GM12891 (cell line): ENCODE measurements around the gene TMEM164.

Source experiments
- PAX5 ChIP-seq: IDR thresholded peaks from 2 replicates; pipeline ENCODE4 v1.6.1; 2011; ENCODE audit warnings: low read length, moderate library complexity, mild to moderate bottlenecking; ENCODE audit not compliant: insufficient read depth, severe bottlenecking
- POLR2A ChIP-seq: IDR thresholded peaks from 2 replicates; pipeline ENCODE4 v1.6.1; 2011; ENCODE audit warnings: low read depth, low read length, control low read depth
- POLR2AphosphoS5 ChIP-seq: IDR thresholded peaks from 2 replicates; pipeline ENCODE4 v1.6.1; 2011; ENCODE audit warnings: low read depth, low read length, control low read depth
- POU2F2 ChIP-seq: IDR thresholded peaks from 2 replicates; pipeline ENCODE4 v1.6.1; 2011; ENCODE audit warnings: low read depth, mild to moderate bottlenecking, control low read depth, low read length, moderate library complexity
- SPI1 ChIP-seq: IDR thresholded peaks from 2 replicates; pipeline ENCODE4 v1.6.1; 2011; ENCODE audit warnings: low read depth, low read length, control low read depth
- TAF1 ChIP-seq: IDR thresholded peaks from 2 replicates; pipeline ENCODE4 v1.6.1; 2011; ENCODE audit warnings: low read depth, low read length, control low read depth

DNA sequence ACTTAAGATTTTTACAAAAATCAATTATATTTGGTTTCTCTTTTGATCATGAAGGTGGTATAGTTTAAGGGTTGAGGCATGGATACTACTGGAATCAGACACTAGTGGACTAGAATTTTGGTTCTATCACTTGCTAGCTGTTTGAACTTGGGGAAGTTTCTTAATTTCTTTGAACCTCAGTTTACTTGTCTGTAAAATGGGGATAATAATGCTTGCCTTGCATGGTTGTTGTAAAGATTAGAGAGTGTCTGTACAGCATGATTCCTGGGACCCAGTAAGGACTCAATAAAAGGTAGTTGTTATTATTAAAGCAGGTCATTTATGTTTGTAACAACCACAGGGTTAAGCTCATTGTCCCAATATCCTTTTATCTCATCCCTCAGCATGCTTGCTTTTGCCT is 36.0 kb downstream of the TMEM164 start:
- TF ChIP-seq TAF1 (no peak), POLR2A (no peak), POLR2AphosphoS5 (no peak), SPI1 (no peak), PAX5 (no peak), POU2F2 (no peak)
